A549 (cell line): ENCODE measurements around the gene LPIN3. TPM values are rescaled to one million over a fixed set of nuclear protein-coding genes. Genes with fewer than 3 reads are reported as not detected.

Source experiments
- ATAC-seq, 2 experiments: fragments of 200-7000 bp in 1 of 2; fragments of >200 bp in 1 of 2; cut with Nextera tagmentation in 1 of 2; cut with Tn5 transposase in 1 of 2; 3 replicates each; pipeline versions ENCODE4 v1.8.0 to v1.9.1; 2018 to 2020; ENCODE audit warnings: mild to moderate bottlenecking in 1 of 2, moderate library complexity in 1 of 2
- CTCF ChIA-PET: fragments of 300-600 bp; sonication (Branson Sonifier 250); formaldehyde crosslinking; extraction: SDS; loops from one replicate; lab custom pipeline; 2021; ENCODE audit warnings: antibody characterized with exemption, inconsistent platforms; lab: Yijun Ruan, JAX
- POLR2A ChIA-PET: fragments of 350-600 bp; formaldehyde crosslinking; extraction: SDS; loops from one replicate; lab custom pipeline; 2021; ENCODE audit warnings: antibody characterized with exemption, inconsistent platforms; lab: Yijun Ruan, JAX
- DNase-seq, 2 experiments: peaks; one replicate each; pipeline versions ENCODE4 v3.0.0 to v3.0.0-alpha.2; 2011 to 2016; ENCODE audit warnings: low read depth in 1 of 2, low spot score in 1 of 2
- FAIRE-seq: peaks from 2 replicates; lab custom pipeline; 2011; peaks lifted over from hg19 to GRCh38; lab: Jason Lieb, UNC
- H3K27ac ChIP-seq, 2 experiments: fragments of >200 bp; sonication (Bioruptor Twin); formaldehyde crosslinking; 3 replicates each; pipeline ENCODE4 v1.5.1; 2016 to 2017
- H3K4me1 ChIP-seq: fragments of >200 bp; sonication (Bioruptor Twin); formaldehyde crosslinking; 3 replicates; pipeline ENCODE4 v1.6.1; 2016
- H3K4me2 ChIP-seq: fragments of >200 bp; sonication (Bioruptor Twin); formaldehyde crosslinking; 3 replicates; pipeline ENCODE4 v1.6.1; 2016
- H3K4me3 ChIP-seq: fragments of >200 bp; sonication (Bioruptor Twin); formaldehyde crosslinking; 3 replicates; pipeline ENCODE4 v1.5.1; 2016
- H3K9me3 ChIP-seq: fragments of >200 bp; sonication (Bioruptor Twin); formaldehyde crosslinking; 3 replicates; pipeline ENCODE4 v1.6.1; 2016
- CHD2 ChIP-seq: fragments of 150-350 bp; IDR thresholded peaks from 2 replicates; pipeline ENCODE4 v1.6.1; 2014; ENCODE audit warnings: low read length; ENCODE audit not compliant: partially characterized antibody
- CHD4 ChIP-seq: fragments of 200-600 bp; sonication (generic); IDR thresholded peaks from 2 replicates; pipeline ENCODE4 v1.6.1; 2016; ENCODE audit warnings: antibody characterized with exemption, mild to moderate bottlenecking, borderline replicate concordance
- EHF ChIP-seq: fragments of 250-450 bp; sonication (Bioruptor Pico); IDR thresholded peaks from 2 replicates; pipeline ENCODE4 v1.5.0; 2020; ENCODE audit warnings: mild to moderate bottlenecking
- FOSB ChIP-seq: fragments of 250-450 bp; sonication (Bioruptor Pico); IDR thresholded peaks from 2 replicates; pipeline ENCODE4 v1.5.0; 2020; ENCODE audit warnings: mild to moderate bottlenecking, moderate library complexity
- FOSL2 ChIP-seq, 2 experiments: fragments of 450-650 bp in 1 of 2; fragments of >200 bp in 1 of 2; sonication (Bioruptor Twin) in 1 of 2; formaldehyde crosslinking; IDR thresholded peaks; 2 replicates each; pipeline versions ENCODE4 v1.5.0 to v1.6.1; 2016 to 2020; ENCODE audit warnings: mild to moderate bottlenecking in 1 of 2, moderate library complexity in 1 of 2
- FOXS1 ChIP-seq: fragments of 250-450 bp; sonication (Bioruptor Pico); IDR thresholded peaks from 2 replicates; pipeline ENCODE4 v1.5.0; 2020; ENCODE audit warnings: mild to moderate bottlenecking, moderate library complexity
- HES2 ChIP-seq: fragments of >200 bp; sonication (Bioruptor Twin); formaldehyde crosslinking; IDR thresholded peaks from 2 replicates; pipeline ENCODE4 v1.6.1; 2016
- HEYL ChIP-seq: fragments of 250-450 bp; sonication (Bioruptor Pico); IDR thresholded peaks from 2 replicates; pipeline ENCODE4 v1.8.0; 2021; ENCODE audit warnings: mild to moderate bottlenecking, moderate library complexity
- HOXB13 ChIP-seq: fragments of 250-450 bp; sonication (Bioruptor Pico); IDR thresholded peaks from 2 replicates; pipeline ENCODE4 v1.5.0; 2020; ENCODE audit warnings: low read depth, mild to moderate bottlenecking, moderate library complexity
- HOXB5 ChIP-seq: fragments of 250-450 bp; sonication (Bioruptor Pico); IDR thresholded peaks from 2 replicates; pipeline ENCODE4 v1.5.0; 2020; ENCODE audit warnings: mild to moderate bottlenecking, moderate library complexity
- KDM1A ChIP-seq: fragments of 200-600 bp; sonication (generic); IDR thresholded peaks from 2 replicates; pipeline ENCODE4 v1.6.1; 2016; ENCODE audit warnings: low read depth, mild to moderate bottlenecking
- MYC ChIP-seq: IDR thresholded peaks from 2 replicates; pipeline ENCODE4 v1.6.1; 2012; ENCODE audit warnings: mild to moderate bottlenecking, inconsistent platforms, low read length, improper control_type of control experiment, borderline replicate concordance
- NFE2L2 ChIP-seq: fragments of 150-350 bp; conservative IDR thresholded peaks from 2 replicates; pipeline ENCODE4 v1.6.1; 2014; ENCODE audit warnings: low read length
- POLR2AphosphoS2 ChIP-seq: conservative IDR thresholded peaks from 2 replicates; pipeline ENCODE4 v1.6.1; 2012; ENCODE audit warnings: low read length, improper control_type of control experiment, inconsistent platforms
- RAD21 ChIP-seq, 2 experiments: fragments of >200 bp in 1 of 2; sonication (Bioruptor Twin) in 1 of 2; formaldehyde crosslinking in 1 of 2; IDR thresholded peaks in 1 of 2; conservative IDR thresholded peaks in 1 of 2; 2 replicates in 1 of 2; 3 replicates in 1 of 2; pipeline ENCODE4 v1.6.1; 2012 to 2018; ENCODE audit warnings: inconsistent platforms in 1 of 2
- RCOR1 ChIP-seq: fragments of 150-350 bp; IDR thresholded peaks from 2 replicates; pipeline ENCODE4 v1.6.1; 2014; ENCODE audit warnings: antibody characterized with exemption, low read length, low read depth
- ZNF302 ChIP-seq: fragments of 250-450 bp; sonication (Bioruptor Pico); IDR thresholded peaks from 2 replicates; pipeline ENCODE4 v1.9.0; 2021; ENCODE audit warnings: inconsistent platforms, mild to moderate bottlenecking, moderate library complexity
- ZSCAN20 ChIP-seq: fragments of 250-450 bp; sonication (Bioruptor Pico); IDR thresholded peaks from 2 replicates; pipeline ENCODE4 v1.8.0; 2022; ENCODE audit warnings: mild to moderate bottlenecking, moderate library complexity
- WGBS: methylation state at CpG from one replicate; pipeline ENCODE4 v1.1.6; 2017; ENCODE audit errors: missing lambda C conversion rate; 5-methylcytosine and 5-hydroxymethylcytosine counted together
- polyA plus RNA-seq, 4 experiments: library from polyadenylated mRNA; depleted of rRNA in 3 of 4; stranded (reverse); fragments of >200 nt; fragmentation: RNase III in 1 of 4; extraction: RNeasy Plus Mini Kit Qiagen cat#74134 plus additional on column Dnase treatment in 1 of 4; gene quantifications; 2 replicates in 3 of 4; 3 replicates in 1 of 4; pipeline ENCODE4 v1.2.3, GENCODE V29; 2011 to 2017

LPIN3 gene
- polyA plus RNA-seq, 2 of the 4 experiments (the other 2 are of a cell fraction): 6.3 to 14.4 TPM

DNA sequence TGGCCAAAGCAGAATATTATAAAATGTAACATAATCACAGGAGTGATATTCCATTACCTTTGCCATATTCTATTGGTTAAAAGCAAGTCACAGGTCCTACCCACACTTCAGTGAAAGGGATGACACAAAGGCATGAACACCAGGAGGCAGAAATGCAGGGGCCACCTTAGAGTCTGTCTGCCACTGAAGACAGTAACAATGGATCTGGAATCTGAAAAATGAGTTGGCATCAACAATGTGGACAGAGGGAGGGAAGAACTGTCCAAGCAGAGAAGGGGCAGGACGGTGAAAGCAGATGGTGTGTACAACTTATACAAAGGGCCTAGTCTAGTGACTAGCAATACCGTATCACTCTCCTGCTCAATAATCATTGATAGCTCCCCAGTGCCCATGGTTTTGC lies 6.6 kb upstream of the LPIN3 start:
- H3K9me3 ChIP-seq: no peaks in the 10 kb centered on the region
- FAIRE-seq: no peak
- 80% methylated on average over 2 of the region's 2 CpGs for WGBS
- POLR2A ChIA-PET: no interaction called here
- CTCF ChIA-PET: interaction anchor here (0.7 to 1.5 kb wide), 3 partner anchors 36 to 161 kb away, joined by 3 to 11 read pairs (median 3); no protein-coding TSS in a partner anchor
- no peak overlapping the region for H3K4me3 ChIP-seq
- peaks cover 11% of the 10 kb centered on the region for H3K4me1 ChIP-seq
- H3K4me2 ChIP-seq: no peak overlapping the region
- H3K27ac ChIP-seq: no peak overlapping the region
- TF ChIP-seq KDM1A (no peak), EHF (no peak), HES2 (no peak)
- no peak for DNase-seq
- ATAC-seq: no peak

DNA sequence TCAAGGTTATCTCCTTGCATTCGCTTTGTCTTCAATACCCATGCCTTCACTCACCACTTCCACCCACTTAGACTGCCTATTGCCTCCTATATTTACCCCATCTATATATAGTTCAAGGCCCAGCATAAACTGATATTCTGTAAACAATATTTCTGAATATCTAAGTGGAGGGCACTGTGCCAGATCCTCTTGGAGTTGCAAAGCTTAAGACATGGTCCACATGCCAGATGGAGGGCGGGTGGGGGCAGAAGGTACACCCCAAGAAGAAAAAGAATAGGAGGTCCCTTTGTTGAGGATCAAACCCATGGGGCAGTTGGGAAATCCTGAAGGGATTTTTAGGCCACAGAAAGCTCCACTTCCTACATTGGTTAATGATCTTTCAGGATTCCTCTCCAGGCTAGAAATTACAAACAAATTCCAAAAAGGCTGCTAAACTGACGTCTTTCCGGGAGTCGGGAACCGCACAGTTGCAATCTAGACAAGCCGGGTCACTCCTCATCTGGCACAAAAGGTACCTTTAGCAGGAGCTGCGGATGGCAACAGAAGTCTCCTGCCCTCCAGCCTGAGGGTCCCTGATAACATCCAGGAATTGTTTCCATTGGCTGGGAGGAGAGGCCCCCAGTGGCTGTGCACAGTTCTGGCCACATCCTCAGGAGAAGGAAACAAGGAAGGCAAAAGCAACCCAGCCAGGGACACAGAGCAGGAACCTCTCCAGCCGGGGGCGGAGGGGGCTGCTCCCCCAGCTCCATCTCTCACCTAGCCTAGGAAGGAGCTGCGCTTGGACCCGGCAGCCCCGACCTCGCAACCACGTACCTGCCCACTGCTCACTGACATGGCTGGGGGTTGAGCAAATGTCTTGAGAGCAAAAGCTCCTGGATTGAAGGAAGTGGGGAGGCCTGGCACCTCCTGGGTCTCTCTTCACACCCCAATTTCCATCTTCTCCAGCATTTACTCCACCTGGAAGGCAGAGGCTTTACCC lies 5.9 kb upstream of the LPIN3 start:
- ATAC-seq: no peak
- no peak for DNase-seq
- ChIA-PET CTCF (interaction anchor here (0.7 to 1.5 kb wide), 5 partner anchors 16 to 200 kb away, joined by 3 to 11 read pairs (median 3); no protein-coding TSS in a partner anchor), POLR2A (no interaction called here)
- peaks cover 8% of the 10 kb centered on the region for H3K4me1 ChIP-seq
- WGBS: 81% methylated on average over 14 of the region's 15 CpGs
- FAIRE-seq: no peak
- no peaks in the 10 kb centered on the region for H3K9me3 ChIP-seq
- H3K4me2 ChIP-seq: no peak overlapping the region
- no peak overlapping the region for H3K27ac ChIP-seq
- no peak overlapping the region for H3K4me3 ChIP-seq
- TF ChIP-seq ZSCAN20 (CRISPR knock-in tag) (no peak), EHF (no peak), RAD21 (conservative IDR thresholded peaks at IDR 0.05 in 1 of 2, IDR thresholded peaks at IDR 0.05 in 1 of 2) (no peak), FOSB (CRISPR knock-in tag) (no peak), CHD4 (no peak), HOXB5 (CRISPR knock-in tag) (no peak), FOSL2 (IDR thresholded peaks at IDR 0.05) (no peak), FOSL2 (CRISPR knock-in tag; IDR thresholded peaks at IDR 0.05) (no peak), CHD2 (no peak), HOXB13 (no peak), RCOR1 (no peak), ZNF302 (no peak), HEYL (no peak), NFE2L2 (no peak), FOXS1 (CRISPR knock-in tag) (no peak)

- no peak for TF ChIP-seq ZSCAN20 (CRISPR knock-in tag)
- TF ChIP-seq MYC: no peak
- TF ChIP-seq POLR2AphosphoS2: no peak
- no peak for FAIRE-seq
- POLR2A ChIA-PET: no interaction called here
- H3K4me1 ChIP-seq: peaks cover 4% of the 10 kb centered on the region; the same call in 1 of the 3 replicates
- no peak overlapping the region for H3K4me2 ChIP-seq
- H3K27ac ChIP-seq: no peak overlapping the region
- H3K9me3 ChIP-seq: no peaks in the 10 kb centered on the region
- no peak overlapping the region for H3K4me3 ChIP-seq
- ATAC-seq: no peak
- WGBS: 100% methylated on average over 1 of the region's 1 CpG
- CTCF ChIA-PET: interaction anchor here (0.8 to 1.5 kb wide), 3 partner anchors 17 to 191 kb away, joined by 3 to 11 read pairs (median 3); no protein-coding TSS in a partner anchor
- no peak for DNase-seq
These were observed 5.0 kb upstream of the LPIN3 start for GRCh38 chr20:41335591-41335990.
